Neuronal stem cell (in vitro differentiated cells): ENCODE data around the gene DUOX2.
"Not testable (repeated sequence)": the region's sequence is repeated elsewhere in the genome, so short reads cannot be mapped to it uniquely, and the experiment has no call there.

Source experiments
- DNase-seq: peaks from one replicate; pipeline ENCODE4 v3.0.0-alpha.2; 2013; ENCODE audit warnings: low spot score
- H2AFZ ChIP-seq: one replicate; pipeline ENCODE4 v1.6.1; 2013; ENCODE audit warnings: mild to moderate bottlenecking, low read length, inconsistent platforms
- H2AK5ac ChIP-seq: 2 replicates; pipeline ENCODE4 v1.6.1; 2013; ENCODE audit warnings: low read depth, mild to moderate bottlenecking, inconsistent platforms, low read length, moderate library complexity, mixed read lengths
- H2BK120ac ChIP-seq: 2 replicates; pipeline ENCODE4 v1.6.1; 2013; ENCODE audit warnings: low read depth, mild to moderate bottlenecking, inconsistent platforms, low read length, moderate library complexity, mixed read lengths
- H2BK12ac ChIP-seq: one replicate; pipeline ENCODE4 v1.6.1; 2013; ENCODE audit warnings: low read length, inconsistent platforms
- H2BK15ac ChIP-seq: 2 replicates; pipeline ENCODE4 v1.6.1; 2013; ENCODE audit warnings: mild to moderate bottlenecking, low read length, inconsistent platforms, mixed read lengths
- H2BK5ac ChIP-seq: one replicate; pipeline ENCODE4 v1.6.1; 2013; ENCODE audit warnings: inconsistent platforms, mild to moderate bottlenecking, low read length, moderate library complexity
- H3K14ac ChIP-seq: one replicate; pipeline ENCODE4 v1.6.1; 2013; ENCODE audit warnings: low read length, inconsistent platforms
- H3K18ac ChIP-seq: 2 replicates; pipeline ENCODE4 v1.6.1; 2013; ENCODE audit warnings: low read length, inconsistent platforms
- H3K23ac ChIP-seq: 2 replicates; pipeline ENCODE4 v1.6.1; 2013; ENCODE audit warnings: low read depth, mild to moderate bottlenecking, mixed read lengths, low read length, inconsistent platforms; ENCODE audit not compliant: poor library complexity
- H3K27ac ChIP-seq: replicated peaks from 3 replicates; pipeline ENCODE4 v1.5.1; 2013; ENCODE audit warnings: low read length, inconsistent platforms
- H3K27me3 ChIP-seq, 3 experiments: 2 replicates each; pipeline ENCODE4 v1.6.1; 2013; ENCODE audit warnings: low read length in 3 of 3, mild to moderate bottlenecking in 2 of 3, inconsistent platforms in 1 of 3, low read depth in 1 of 3, mixed read lengths in 1 of 3, moderate library complexity in 1 of 3; ENCODE audit not compliant: control insufficient read depth in 3 of 3, insufficient read depth in 3 of 3
- H3K36me3 ChIP-seq, 2 donors: replicated peaks in 1 of 2; 2 replicates each; pipeline ENCODE4 v1.6.1; 2013; ENCODE audit warnings: low read length in 2 of 2; ENCODE audit not compliant: control insufficient read depth in 2 of 2, insufficient read depth in 2 of 2
- H3K4ac ChIP-seq: 2 replicates; pipeline ENCODE4 v1.6.1; 2013; ENCODE audit warnings: inconsistent platforms, mild to moderate bottlenecking, low read length, moderate library complexity
- H3K4me1 ChIP-seq, 2 donors: 1 replicate in 1 of 2; 2 replicates in 1 of 2; pipeline ENCODE4 v1.6.1; 2013; ENCODE audit warnings: low read length in 2 of 2, low read depth in 1 of 2; ENCODE audit not compliant: control insufficient read depth in 2 of 2, insufficient read depth in 1 of 2
- H3K4me2 ChIP-seq: one replicate; pipeline ENCODE4 v1.6.1; 2013; ENCODE audit warnings: mild to moderate bottlenecking, low read length, inconsistent platforms; ENCODE audit not compliant: insufficient read depth, poor library complexity, severe bottlenecking
- H3K4me3 ChIP-seq, 2 donors: 2 replicates each; pipeline ENCODE4 v1.5.1; 2013; ENCODE audit warnings: low read length in 2 of 2, mild to moderate bottlenecking in 2 of 2, inconsistent platforms in 1 of 2, moderate library complexity in 1 of 2
- H3K79me1 ChIP-seq: one replicate; pipeline ENCODE4 v1.6.1; 2013; ENCODE audit warnings: low read depth, mild to moderate bottlenecking, inconsistent platforms, low read length, moderate library complexity
- H3K9ac ChIP-seq: one replicate; pipeline ENCODE4 v1.6.1; 2013; ENCODE audit warnings: mild to moderate bottlenecking, low read depth, low read length, inconsistent platforms; ENCODE audit not compliant: poor library complexity
- H3K9me3 ChIP-seq, 2 donors: replicated peaks in 1 of 2; 2 replicates each; pipeline versions ENCODE3 to v1.6.1; 2013; ENCODE audit warnings: low read length in 2 of 2, mild to moderate bottlenecking in 2 of 2, inconsistent platforms in 1 of 2, low read depth in 1 of 2, mixed read lengths in 1 of 2, moderate library complexity in 1 of 2; ENCODE audit not compliant: control insufficient read depth in 2 of 2, insufficient read depth in 1 of 2
- H4K8ac ChIP-seq: one replicate; pipeline ENCODE4 v1.6.1; 2013; ENCODE audit warnings: low read depth, mild to moderate bottlenecking, inconsistent platforms, low read length, moderate library complexity
- H4K91ac ChIP-seq: one replicate; pipeline ENCODE4 v1.6.1; 2013; ENCODE audit warnings: low read length, low read depth, mild to moderate bottlenecking, inconsistent platforms; ENCODE audit not compliant: poor library complexity
- WGBS, 2 donors: extraction: QIAGEN DNeasy Blood & Tissue Kit; methylation state at CpG; one replicate each; pipeline ENCODE4 v1.1.7; 2013; ENCODE audit warnings: missing lambda C conversion rate in 2 of 2, mixed read lengths in 1 of 2; ENCODE audit not compliant: insufficient read length in 2 of 2, insufficient replicate concordance in 1 of 2; ENCODE audit errors: extremely low coverage in 2 of 2; 5-methylcytosine and 5-hydroxymethylcytosine counted together

Gene DUOX2

DNA sequence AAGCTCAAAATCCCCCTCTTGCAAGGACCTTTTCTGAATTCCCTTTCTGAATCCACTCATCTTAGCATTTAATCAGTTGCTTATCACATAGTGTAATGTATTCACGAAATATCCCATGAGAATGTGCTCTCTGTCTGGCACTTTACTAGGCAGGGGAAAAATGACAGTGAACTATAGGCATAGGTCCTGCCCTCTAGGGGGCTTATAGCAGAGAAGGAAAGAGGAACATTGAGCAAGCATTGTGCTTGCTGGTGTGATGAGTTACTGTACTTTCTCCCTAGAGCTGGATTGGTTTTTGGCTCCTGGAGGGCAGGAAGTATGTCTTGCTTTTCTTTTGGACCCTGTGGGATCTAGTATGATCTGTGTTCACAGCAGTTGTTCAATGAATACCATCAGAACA lies 26.5 kb downstream of the DUOX2 start:
- Histone ChIP-seq H3K9me3 (no peaks in the 10 kb centered on the region), H3K27me3 (peaks cover 0 to 37% (median 0%) of the 10 kb centered on the region in 3 experiments), H3K79me1 (no peaks in the 10 kb centered on the region), H2AK5ac (no peak overlapping the region), H3K4me3 (no peak overlapping the region), H2BK120ac (no peak overlapping the region), H3K36me3 (no peaks in the 10 kb centered on the region), H3K27ac (no peak overlapping the region), H3K9ac (no peak overlapping the region), H2BK12ac (no peak overlapping the region), H4K8ac (no peak overlapping the region), H2BK5ac (no peak overlapping the region), H3K4me1 (no peaks in the 10 kb centered on the region), H2AFZ (no peak overlapping the region), H3K4me2 (no peak overlapping the region), H3K23ac (no peak overlapping the region), H3K14ac (no peak overlapping the region), H3K18ac (no peak overlapping the region), H2BK15ac (no peak overlapping the region), H4K91ac (no peak overlapping the region), H3K4ac (no peak overlapping the region)
- no peak for DNase-seq
- no CpG with 5 or more reads among the region's 1 CpG for WGBS, 2 donors

GRCh38 chr15:45084163-45084562 lies 29.8 kb downstream of the DUOX2 start:
- Histone ChIP-seq H3K4me1 (no peaks in the 10 kb centered on the region), H3K9ac (no peak overlapping the region), H2BK12ac (no peak overlapping the region), H2BK15ac (no peak overlapping the region), H3K27me3 (peaks cover 0 to 12% (median 0%) of the 10 kb centered on the region in 3 experiments), H2AK5ac (no peak overlapping the region), H2BK5ac (no peak overlapping the region), H3K27ac (no peak overlapping the region), H4K91ac (no peak overlapping the region), H3K79me1 (no peaks in the 10 kb centered on the region), H3K36me3 (no peaks in the 10 kb centered on the region), H4K8ac (no peak overlapping the region), H3K23ac (no peak overlapping the region), H2AFZ (no peak overlapping the region), H3K4ac (no peak overlapping the region), H3K14ac (no peak overlapping the region), H2BK120ac (no peak overlapping the region), H3K9me3 (no peaks in the 10 kb centered on the region), H3K4me3 (no peak overlapping the region), H3K4me2 (no peak overlapping the region), H3K18ac (no peak overlapping the region)
- DNase-seq: no peak
- WGBS, 2 donors: no CpG with 5 or more reads among the region's 3 CpGs

GRCh38 chr15:45083223-45083622 lies 30.7 kb downstream of the DUOX2 start:
- Histone ChIP-seq H3K4ac (no peak overlapping the region), H2BK15ac (no peak overlapping the region), H4K91ac (no peak overlapping the region), H3K14ac (no peak overlapping the region), H3K18ac (no peak overlapping the region), H3K4me3 (no peak overlapping the region), H2BK12ac (no peak overlapping the region), H3K4me2 (no peak overlapping the region), H2AFZ (no peak overlapping the region), H3K4me1 (no peaks in the 10 kb centered on the region), H3K27ac (no peak overlapping the region), H3K27me3 (peaks cover 0 to 5% (median 0%) of the 10 kb centered on the region in 3 experiments), H3K79me1 (no peaks in the 10 kb centered on the region), H3K9me3 (no peaks in the 10 kb centered on the region), H3K36me3 (no peaks in the 10 kb centered on the region), H2BK5ac (no peak overlapping the region), H4K8ac (no peak overlapping the region), H2BK120ac (no peak overlapping the region), H3K9ac (no peak overlapping the region), H3K23ac (no peak overlapping the region), H2AK5ac (no peak overlapping the region)
- no peak for DNase-seq

DNA sequence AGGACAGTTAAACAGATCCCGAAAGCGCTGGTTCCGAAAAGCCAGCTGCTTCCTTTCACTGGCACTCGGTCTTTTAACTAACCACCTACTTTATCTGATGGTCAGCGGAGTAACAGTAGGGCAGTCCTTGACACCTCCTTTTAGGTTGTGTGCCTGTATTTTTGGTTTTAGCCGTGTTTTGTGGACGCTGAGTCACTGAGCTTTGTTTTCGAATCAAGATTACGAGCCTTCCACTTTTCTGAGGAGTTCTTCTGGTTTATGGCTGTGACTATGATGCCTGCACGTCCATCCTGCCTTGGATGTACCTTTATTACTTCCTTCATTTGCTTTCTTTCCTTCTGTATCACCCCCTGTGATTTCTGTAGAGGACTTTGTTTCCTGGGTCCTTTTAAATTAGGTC lies 31.6 kb downstream of the DUOX2 start:
- not testable (repeated sequence) for H3K79me1 ChIP-seq, H2AK5ac ChIP-seq, H2BK15ac ChIP-seq, H3K36me3 ChIP-seq, H3K4me3 ChIP-seq, H3K4me2 ChIP-seq, H3K9me3 ChIP-seq, DNase-seq, H3K14ac ChIP-seq, H4K91ac ChIP-seq, H4K8ac ChIP-seq, H3K27me3 ChIP-seq, H3K23ac ChIP-seq, H2BK120ac ChIP-seq, H3K18ac ChIP-seq, H2BK5ac ChIP-seq, H2BK12ac ChIP-seq, H3K27ac ChIP-seq, H3K4ac ChIP-seq, H3K9ac ChIP-seq, H2AFZ ChIP-seq, H3K4me1 ChIP-seq
- no CpG with 5 or more reads among the region's 10 CpGs for WGBS, 2 donors
